Measurements from ENCODE around the gene PPP5C. TPM values are rescaled to one million over a fixed set of nuclear protein-coding genes. Genes with fewer than 3 reads are reported as not detected.
A peak's percentile ranks its signal among the peaks of the same experiment; 100 is the strongest.

PPP5C gene
- total and polyA plus RNA-seq, 5 donors, result 62.4 to 74.1 (median 64.1) TPM

GRCh38 chr19:46350758-46351159 lies 3.9 kb downstream of the PPP5C start:
- Histone ChIP-seq H3K9me3 (ENCODE audit: control insufficient read depth, low read length) (no peaks in the 10 kb centered on the region), H3K4me3 (ENCODE audit: low read length) (no peak overlapping the region), H3K27ac (ENCODE audit: low read length) (peak overlapping the region; percentile 71), H3K4me1 (ENCODE audit: control insufficient read depth, insufficient read depth, low read length) (peaks cover 43% of the 10 kb centered on the region), H3K27me3 (ENCODE audit: control insufficient read depth, insufficient read depth) (no peaks in the 10 kb centered on the region)
- peak in 1 of 3 donors; percentile 71 for DNase-seq
- ATAC-seq, result no peak
- 21% methylated on average over 8 of the region's 8 CpGs for WGBS
- intact Hi-C loops (cut with DNase I), result no loop called here

- Histone ChIP-seq H3K9me3 (ENCODE audit: control insufficient read depth, low read length) (no peaks in the 10 kb centered on the region), H3K27me3 (ENCODE audit: control insufficient read depth, insufficient read depth) (no peaks in the 10 kb centered on the region), H3K27ac (ENCODE audit: low read length) (peak overlapping the region; percentile 71), H3K4me1 (ENCODE audit: control insufficient read depth, insufficient read depth, low read length) (peaks cover 43% of the 10 kb centered on the region), H3K4me3 (ENCODE audit: low read length) (no peak overlapping the region)
- peak; percentile 1 to 4 for ATAC-seq
- WGBS, result 16% methylated on average over 18 of the region's 18 CpGs
- intact Hi-C loops (cut with DNase I), result no loop called here
- peak; percentile 66 to 82 (median 80) for DNase-seq
Observed at GRCh38 chr19:46351241-46352041, 4.6 kb downstream of the PPP5C start.

- Histone ChIP-seq H3K4me1 (ENCODE audit: control insufficient read depth, insufficient read depth, low read length) (peaks cover 39% of the 10 kb centered on the region), H3K4me3 (ENCODE audit: low read length) (no peak overlapping the region), H3K9me3 (ENCODE audit: control insufficient read depth, low read length) (no peaks in the 10 kb centered on the region), H3K27ac (ENCODE audit: low read length) (no peak overlapping the region), H3K27me3 (ENCODE audit: control insufficient read depth, insufficient read depth) (no peaks in the 10 kb centered on the region)
- peak; percentile 41 to 69 (median 53) for DNase-seq
- 85% methylated on average over 28 of the region's 28 CpGs for WGBS
- intact Hi-C loops (cut with DNase I), result no loop called here
- ATAC-seq, result peak in 1 of 2 donors; percentile 4
Observed at GRCh38 chr19:46353730-46354528, 7.0 kb downstream of the PPP5C start.

- ATAC-seq (peak; percentile 28 to 59), DNase-seq (peak; percentile 50 to 73 (median 65))
- no peaks in the 10 kb centered on the region for H3K9me3 ChIP-seq (ENCODE audit: control insufficient read depth, low read length)
- H3K27ac ChIP-seq (ENCODE audit: low read length), result peak overlapping the region; percentile 55
- H3K4me3 ChIP-seq (ENCODE audit: low read length), result no peak overlapping the region
- intact Hi-C loops (cut with DNase I), result no loop called here
- WGBS, result 57% methylated on average over 23 of the region's 23 CpGs
- peaks cover 28% of the 10 kb centered on the region for H3K4me1 ChIP-seq (ENCODE audit: control insufficient read depth, insufficient read depth, low read length)
- H3K27me3 ChIP-seq (ENCODE audit: control insufficient read depth, insufficient read depth), result no peaks in the 10 kb centered on the region
Observed at GRCh38 chr19:46355234-46356148, 8.6 kb downstream of the PPP5C start.

- Histone ChIP-seq H3K9me3 (ENCODE audit: control insufficient read depth, low read length) (no peaks in the 10 kb centered on the region), H3K4me1 (ENCODE audit: control insufficient read depth, insufficient read depth, low read length) (peaks cover 20% of the 10 kb centered on the region), H3K4me3 (ENCODE audit: low read length) (no peak overlapping the region), H3K27me3 (ENCODE audit: control insufficient read depth, insufficient read depth) (no peaks in the 10 kb centered on the region), H3K27ac (ENCODE audit: low read length) (peak overlapping the region; percentile 1)
- ATAC-seq, result peak in 1 of 2 donors; percentile 2
- intact Hi-C loops (cut with DNase I), result no loop called here
- peak in 1 of 3 donors; percentile 17 for DNase-seq
- WGBS, result 89% methylated on average over 9 of the region's 9 CpGs
Observed at GRCh38 chr19:46356149-46357055, 9.5 kb downstream of the PPP5C start.

GRCh38 chr19:46357846-46358583 lies 11.1 kb downstream of the PPP5C start:
- DNase-seq (no peak), ATAC-seq (no peak)
- Histone ChIP-seq H3K27me3 (ENCODE audit: control insufficient read depth, insufficient read depth) (no peaks in the 10 kb centered on the region), H3K27ac (ENCODE audit: low read length) (no peak overlapping the region), H3K4me3 (ENCODE audit: low read length) (no peak overlapping the region), H3K9me3 (ENCODE audit: control insufficient read depth, low read length) (no peaks in the 10 kb centered on the region), H3K4me1 (ENCODE audit: control insufficient read depth, insufficient read depth, low read length) (peaks cover 10% of the 10 kb centered on the region)
- 85% methylated on average over 7 of the region's 7 CpGs for WGBS
- intact Hi-C loops (cut with DNase I), result no loop called here

GRCh38 chr19:46361915-46362314 lies 15.0 kb downstream of the PPP5C start:
- no peaks in the 10 kb centered on the region for H3K4me1 ChIP-seq (ENCODE audit: control insufficient read depth, insufficient read depth, low read length)
- 58% methylated on average over 2 of the region's 2 CpGs for WGBS
- no peak overlapping the region for H3K27ac ChIP-seq (ENCODE audit: low read length)
- DNase-seq (no peak), ATAC-seq (no peak)
- no peaks in the 10 kb centered on the region for H3K9me3 ChIP-seq (ENCODE audit: control insufficient read depth, low read length)
- no peaks in the 10 kb centered on the region for H3K27me3 ChIP-seq (ENCODE audit: control insufficient read depth, insufficient read depth)
- intact Hi-C loops (cut with DNase I), result no loop called here
- no peak overlapping the region for H3K4me3 ChIP-seq (ENCODE audit: low read length)

- no peak for ATAC-seq
- Histone ChIP-seq H3K4me1 (ENCODE audit: control insufficient read depth, insufficient read depth, low read length) (no peaks in the 10 kb centered on the region), H3K4me3 (ENCODE audit: low read length) (no peak overlapping the region), H3K27me3 (ENCODE audit: control insufficient read depth, insufficient read depth) (no peaks in the 10 kb centered on the region), H3K9me3 (ENCODE audit: control insufficient read depth, low read length) (no peaks in the 10 kb centered on the region), H3K27ac (ENCODE audit: low read length) (no peak overlapping the region)
- DNase-seq, result no peak
- 87% methylated on average over 2 of the region's 2 CpGs for WGBS
- intact Hi-C loops (cut with DNase I), result no loop called here
Observed at GRCh38 chr19:46364359-46364758, 17.5 kb downstream of the PPP5C start.

- DNase-seq (no peak), ATAC-seq (no peak)
- H3K4me3 ChIP-seq (ENCODE audit: low read length), result no peak overlapping the region
- H3K27ac ChIP-seq (ENCODE audit: low read length), result no peak overlapping the region
- intact Hi-C loops (cut with DNase I), result no loop called here
- no peaks in the 10 kb centered on the region for H3K27me3 ChIP-seq (ENCODE audit: control insufficient read depth, insufficient read depth)
- H3K9me3 ChIP-seq (ENCODE audit: control insufficient read depth, low read length), result no peaks in the 10 kb centered on the region
- 87% methylated on average over 4 of the region's 4 CpGs for WGBS
- H3K4me1 ChIP-seq (ENCODE audit: control insufficient read depth, insufficient read depth, low read length), result no peaks in the 10 kb centered on the region
Observed at GRCh38 chr19:46365561-46365960, 18.7 kb downstream of the PPP5C start.
